ENCODE measurements around the gene AKR1C1. TPM values are rescaled to one million over a fixed set of nuclear protein-coding genes. Genes with fewer than 3 reads are reported as not detected.
"Not testable (repeated sequence)": the region's sequence is repeated elsewhere in the genome, so short reads cannot be mapped to it uniquely, and the experiment has no call there.

The AKR1C1 gene
- total RNA-seq, 1 donor from 2014 or later = 14.5 TPM

GRCh38 chr10:4990217-4990616 lies 27.0 kb downstream of the AKR1C1 start:
- Mint-ChIP-seq H3K36me3 (no peaks in the 10 kb centered on the region), H3K27me3 (no peaks in the 10 kb centered on the region)
- no peak for TF ChIP-seq CTCF (conservative IDR thresholded peaks at IDR 0.05)

GRCh38 chr10:4991463-4991862 lies 28.2 kb downstream of the AKR1C1 start:
- H3K4me1 Mint-ChIP-seq (ENCODE audit: unreplicated experiment); H3K36me3 Mint-ChIP-seq; H3K27ac Mint-ChIP-seq; H3K9me3 Mint-ChIP-seq; H3K4me3 Mint-ChIP-seq; DNase-seq (ENCODE audit: extremely low spot score, unreplicated experiment); H3K27me3 Mint-ChIP-seq: not testable (repeated sequence)

More at GRCh38 chr10:4990217-4990616, 27.0 kb downstream of the AKR1C1 start:
- H3K4me3 Mint-ChIP-seq = no peak overlapping the region
- DNase-seq (ENCODE audit: extremely low spot score, unreplicated experiment) = no peak
- no peaks in the 10 kb centered on the region for H3K4me1 Mint-ChIP-seq (ENCODE audit: unreplicated experiment)
- H3K27ac Mint-ChIP-seq = no peak overlapping the region
- no peaks in the 10 kb centered on the region for H3K9me3 Mint-ChIP-seq

- not testable (repeated sequence) for H3K4me3 Mint-ChIP-seq; H3K27ac Mint-ChIP-seq; H3K4me1 Mint-ChIP-seq (ENCODE audit: unreplicated experiment); DNase-seq (ENCODE audit: extremely low spot score, unreplicated experiment); H3K36me3 Mint-ChIP-seq; H3K9me3 Mint-ChIP-seq; H3K27me3 Mint-ChIP-seq
Measured at GRCh38 chr10:4992564-4992963, 29.3 kb downstream of the AKR1C1 start.

GRCh38 chr10:4994260-4994659 lies 31.0 kb downstream of the AKR1C1 start:
- DNase-seq (ENCODE audit: extremely low spot score, unreplicated experiment); H3K4me1 Mint-ChIP-seq (ENCODE audit: unreplicated experiment); H3K27me3 Mint-ChIP-seq; H3K27ac Mint-ChIP-seq; H3K9me3 Mint-ChIP-seq; H3K36me3 Mint-ChIP-seq; H3K4me3 Mint-ChIP-seq: not testable (repeated sequence)

- Mint-ChIP-seq H3K36me3 (peaks cover 11% of the 10 kb centered on the region), H3K4me1 (ENCODE audit: unreplicated experiment) (no peaks in the 10 kb centered on the region), H3K9me3 (peaks cover 6% of the 10 kb centered on the region), H3K27ac (no peak overlapping the region), H3K4me3 (no peak overlapping the region), H3K27me3 (no peaks in the 10 kb centered on the region)
- no peak for TF ChIP-seq CTCF (conservative IDR thresholded peaks at IDR 0.05)
- no peak for DNase-seq (ENCODE audit: extremely low spot score, unreplicated experiment)
Measured at GRCh38 chr10:4998671-4999070, 35.5 kb downstream of the AKR1C1 start.

- Mint-ChIP-seq H3K9me3 (peaks cover 6% of the 10 kb centered on the region), H3K27ac (no peak overlapping the region), H3K27me3 (no peaks in the 10 kb centered on the region), H3K36me3 (peaks cover 11% of the 10 kb centered on the region), H3K4me1 (ENCODE audit: unreplicated experiment) (no peaks in the 10 kb centered on the region), H3K4me3 (peak overlapping the region; percentile 78)
- no peak for TF ChIP-seq CTCF (conservative IDR thresholded peaks at IDR 0.05)
- DNase-seq (ENCODE audit: extremely low spot score, unreplicated experiment) = no peak
Measured at GRCh38 chr10:5002013-5002727, 39.0 kb downstream of the AKR1C1 start.

GRCh38 chr10:5003127-5004029 lies 40.2 kb downstream of the AKR1C1 start, which contains the start of gene AKR1C2:
AKR1C2 (minus strand) TSS chr10:5003857; CDS start chr10:5003835, 22 bp downstream.
- not testable (repeated sequence) for DNase-seq (ENCODE audit: extremely low spot score, unreplicated experiment); H3K9me3 Mint-ChIP-seq; H3K36me3 Mint-ChIP-seq; H3K4me1 Mint-ChIP-seq (ENCODE audit: unreplicated experiment); H3K27me3 Mint-ChIP-seq
- peak within 1 kb of the TSS; percentile 46 for H3K27ac Mint-ChIP-seq
- H3K4me3 Mint-ChIP-seq = peak within 1 kb of the TSS; percentile 86

- not testable (repeated sequence) for H3K4me3 Mint-ChIP-seq; H3K36me3 Mint-ChIP-seq; H3K9me3 Mint-ChIP-seq; H3K4me1 Mint-ChIP-seq (ENCODE audit: unreplicated experiment); H3K27me3 Mint-ChIP-seq; H3K27ac Mint-ChIP-seq; DNase-seq (ENCODE audit: extremely low spot score, unreplicated experiment)
Measured at GRCh38 chr10:5004030-5004385, 40.8 kb downstream of the AKR1C1 start.

- not testable (repeated sequence) for H3K9me3 Mint-ChIP-seq; H3K36me3 Mint-ChIP-seq; H3K27me3 Mint-ChIP-seq; DNase-seq (ENCODE audit: extremely low spot score, unreplicated experiment); H3K4me1 Mint-ChIP-seq (ENCODE audit: unreplicated experiment); H3K4me3 Mint-ChIP-seq; H3K27ac Mint-ChIP-seq
Measured at GRCh38 chr10:5004501-5004900, 41.3 kb downstream of the AKR1C1 start.

- not testable (repeated sequence) for H3K9me3 Mint-ChIP-seq; H3K4me1 Mint-ChIP-seq (ENCODE audit: unreplicated experiment); H3K36me3 Mint-ChIP-seq; DNase-seq (ENCODE audit: extremely low spot score, unreplicated experiment); H3K27me3 Mint-ChIP-seq
- peak overlapping the region; percentile 34 for H3K4me3 Mint-ChIP-seq
- peak overlapping the region; percentile 82 for H3K27ac Mint-ChIP-seq
Measured at GRCh38 chr10:5008857-5009548, 45.8 kb downstream of the AKR1C1 start.
